HFFc6 (cell line): Measurements from ENCODE around the gene FBXO10. TPM values are rescaled to one million over a fixed set of nuclear protein-coding genes. Genes with fewer than 3 reads are reported as not detected.

Experiments
- DNase-seq: peaks from one replicate; pipeline ENCODE4 v3.0.0-alpha.2; 2018
- H3K27ac Mint-ChIP-seq: 2 replicates; pipeline ENCODE4 v1.8.0; 2020; ENCODE audit warnings: mild to moderate bottlenecking, mixed read lengths
- H3K27me3 Mint-ChIP-seq: 2 replicates; pipeline ENCODE4 v1.8.0; 2021; ENCODE audit warnings: mild to moderate bottlenecking, moderate library complexity, mixed read lengths; ENCODE audit not compliant: insufficient read depth
- H3K36me3 Mint-ChIP-seq: 2 replicates; pipeline ENCODE4 v1.8.0; 2021; ENCODE audit warnings: low read depth, mixed read lengths
- H3K4me1 Mint-ChIP-seq: 2 replicates; pipeline ENCODE4 v1.8.0; 2020; ENCODE audit warnings: low read depth, mixed read lengths
- H3K4me3 Mint-ChIP-seq: 2 replicates; pipeline ENCODE4 v1.8.0; 2020; ENCODE audit warnings: mild to moderate bottlenecking, moderate library complexity, mixed read lengths
- H3K9me3 Mint-ChIP-seq: 2 replicates; pipeline ENCODE4 v1.8.0; 2020; ENCODE audit warnings: mild to moderate bottlenecking, mixed read lengths
- CTCF ChIP-seq: fragments of 200-600 bp; sonication (generic); IDR thresholded peaks from 2 replicates; pipeline ENCODE4 v1.5.0; 2021; ENCODE audit warnings: antibody characterized with exemption, mild to moderate bottlenecking
- total RNA-seq, 6 experiments: library from RNA; stranded (reverse); fragmentation: NEBNext Ultra II Directional; extraction: Animal tissue kit (Norgen Biotek cat#: 25700); gene quantifications; 2 replicates in 1 of 6; 3 replicates in 5 of 6; pipeline ENCODE4 v1.2.3, GENCODE V29; 2021

FBXO10 gene
- total RNA-seq, 6 experiments from 2014 or later: 6.0 to 8.9 (median 7.0) TPM

- TF ChIP-seq CTCF: no peak
- Mint-ChIP-seq H3K27me3 (no peaks in the 10 kb centered on the region), H3K4me1 (no peaks in the 10 kb centered on the region), H3K36me3 (0 out of 2 replicates have a peak, but pooled peaks cover 12% of the 10 kb centered on the region), H3K4me3 (no peak overlapping the region), H3K27ac (no peak overlapping the region), H3K9me3 (no peaks in the 10 kb centered on the region)
- no peak for DNase-seq
Observed at GRCh38 chr9:37541465-37541864, 34.7 kb downstream of the FBXO10 start.

GRCh38 chr9:37540634-37541033 lies 35.5 kb downstream of the FBXO10 start:
- TF ChIP-seq CTCF: no peak
- H3K4me1 Mint-ChIP-seq: no peaks in the 10 kb centered on the region
- H3K36me3 Mint-ChIP-seq: 0 out of 2 replicates have a peak, but pooled peaks cover 12% of the 10 kb centered on the region
- no peak overlapping the region for H3K27ac Mint-ChIP-seq
- no peaks in the 10 kb centered on the region for H3K9me3 Mint-ChIP-seq
- DNase-seq: no peak
- no peak overlapping the region for H3K4me3 Mint-ChIP-seq
- no peaks in the 10 kb centered on the region for H3K27me3 Mint-ChIP-seq

GRCh38 chr9:37539634-37540033 lies 36.5 kb downstream of the FBXO10 start:
- no peak for TF ChIP-seq CTCF
- Mint-ChIP-seq H3K36me3 (0 out of 2 replicates have a peak, but pooled peaks cover 12% of the 10 kb centered on the region), H3K27ac (no peak overlapping the region), H3K27me3 (no peaks in the 10 kb centered on the region), H3K4me3 (no peak overlapping the region), H3K4me1 (no peaks in the 10 kb centered on the region), H3K9me3 (no peaks in the 10 kb centered on the region)
- DNase-seq: no peak

- H3K36me3 Mint-ChIP-seq: 0 out of 2 replicates have a peak, but pooled peaks cover 12% of the 10 kb centered on the region
- no peak for DNase-seq
- H3K4me3 Mint-ChIP-seq: no peak overlapping the region
Observed at GRCh38 chr9:37538099-37538498, 38.1 kb downstream of the FBXO10 start.

GRCh38 chr9:37534901-37535300 lies 41.3 kb downstream of the FBXO10 start:
- Mint-ChIP-seq H3K9me3 (no peaks in the 10 kb centered on the region), H3K4me3 (no peak overlapping the region), H3K27ac (no peak overlapping the region), H3K36me3 (0 out of 2 replicates have a peak, but pooled peaks cover 6% of the 10 kb centered on the region), H3K4me1 (no peaks in the 10 kb centered on the region), H3K27me3 (no peaks in the 10 kb centered on the region; the same call in 1 of the 2 replicates)
- no peak for DNase-seq
- no peak for TF ChIP-seq CTCF

More at GRCh38 chr9:37538099-37538498, 38.1 kb downstream of the FBXO10 start:
- Mint-ChIP-seq H3K9me3 (no peaks in the 10 kb centered on the region), H3K27ac (no peak overlapping the region), H3K27me3 (no peaks in the 10 kb centered on the region), H3K4me1 (no peaks in the 10 kb centered on the region)
- TF ChIP-seq CTCF: no peak

GRCh38 chr9:37534412-37534811 lies 41.8 kb downstream of the FBXO10 start:
- no peak for DNase-seq
- H3K9me3 Mint-ChIP-seq: no peaks in the 10 kb centered on the region
- no peak overlapping the region for H3K27ac Mint-ChIP-seq
- no peaks in the 10 kb centered on the region for H3K4me1 Mint-ChIP-seq
- no peak for TF ChIP-seq CTCF
- no peaks in the 10 kb centered on the region; the same call in 1 of the 2 replicates for H3K27me3 Mint-ChIP-seq
- H3K36me3 Mint-ChIP-seq: 0 out of 2 replicates have a peak, but pooled peaks cover 6% of the 10 kb centered on the region
- H3K4me3 Mint-ChIP-seq: no peak overlapping the region
